Astrocyte of the cerebellum (primary cell): ENCODE measurements around the gene ADO.

Experiments used
- DNase-seq: peaks from one replicate; pipeline ENCODE4 v3.0.0-alpha.2; 2011; ENCODE audit warnings: low read depth
- H3K4me3 ChIP-seq: 2 replicates; pipeline ENCODE4 v1.5.1; 2011; ENCODE audit warnings: mild to moderate bottlenecking, low read depth, low read length, moderate library complexity
- in situ Hi-C: cut with HindIII; loops from 2 replicates; pipeline ENCODE4 v1.10.0; 2017; ENCODE audit warnings: low sequenced_read_pairs
- TF ChIP-seq, protein P1 (sequence below): IDR thresholded peaks from 2 replicates; pipeline ENCODE4 v1.5.1; 2012; ENCODE audit warnings: low read length, low read depth, moderate library complexity, mild to moderate bottlenecking; ENCODE audit errors: missing control alignments

ADO gene

GRCh38 chr10:62804356-62805230 is at the start of gene ADO:
TSS of gene ADO (plus strand) at chr10:62804720. CDS start at chr10:62805060, 340 bp downstream.
- DNase-seq, result peak; percentile 53
- in situ Hi-C loops, result no loop called here
- TF ChIP-seq, protein P1, sequence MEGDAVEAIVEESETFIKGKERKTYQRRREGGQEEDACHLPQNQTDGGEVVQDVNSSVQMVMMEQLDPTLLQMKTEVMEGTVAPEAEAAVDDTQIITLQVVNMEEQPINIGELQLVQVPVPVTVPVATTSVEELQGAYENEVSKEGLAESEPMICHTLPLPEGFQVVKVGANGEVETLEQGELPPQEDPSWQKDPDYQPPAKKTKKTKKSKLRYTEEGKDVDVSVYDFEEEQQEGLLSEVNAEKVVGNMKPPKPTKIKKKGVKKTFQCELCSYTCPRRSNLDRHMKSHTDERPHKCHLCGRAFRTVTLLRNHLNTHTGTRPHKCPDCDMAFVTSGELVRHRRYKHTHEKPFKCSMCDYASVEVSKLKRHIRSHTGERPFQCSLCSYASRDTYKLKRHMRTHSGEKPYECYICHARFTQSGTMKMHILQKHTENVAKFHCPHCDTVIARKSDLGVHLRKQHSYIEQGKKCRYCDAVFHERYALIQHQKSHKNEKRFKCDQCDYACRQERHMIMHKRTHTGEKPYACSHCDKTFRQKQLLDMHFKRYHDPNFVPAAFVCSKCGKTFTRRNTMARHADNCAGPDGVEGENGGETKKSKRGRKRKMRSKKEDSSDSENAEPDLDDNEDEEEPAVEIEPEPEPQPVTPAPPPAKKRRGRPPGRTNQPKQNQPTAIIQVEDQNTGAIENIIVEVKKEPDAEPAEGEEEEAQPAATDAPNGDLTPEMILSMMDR, result no peak
- peak within 1 kb of the TSS; percentile 78 for H3K4me3 ChIP-seq

- DNase-seq, result no peak
- TF ChIP-seq, protein P1, result no peak
- in situ Hi-C loops, result no loop called here
- H3K4me3 ChIP-seq, result no peak overlapping the region
Measured at GRCh38 chr10:62754963-62755362, 49.6 kb upstream of the ADO start.

DNA sequence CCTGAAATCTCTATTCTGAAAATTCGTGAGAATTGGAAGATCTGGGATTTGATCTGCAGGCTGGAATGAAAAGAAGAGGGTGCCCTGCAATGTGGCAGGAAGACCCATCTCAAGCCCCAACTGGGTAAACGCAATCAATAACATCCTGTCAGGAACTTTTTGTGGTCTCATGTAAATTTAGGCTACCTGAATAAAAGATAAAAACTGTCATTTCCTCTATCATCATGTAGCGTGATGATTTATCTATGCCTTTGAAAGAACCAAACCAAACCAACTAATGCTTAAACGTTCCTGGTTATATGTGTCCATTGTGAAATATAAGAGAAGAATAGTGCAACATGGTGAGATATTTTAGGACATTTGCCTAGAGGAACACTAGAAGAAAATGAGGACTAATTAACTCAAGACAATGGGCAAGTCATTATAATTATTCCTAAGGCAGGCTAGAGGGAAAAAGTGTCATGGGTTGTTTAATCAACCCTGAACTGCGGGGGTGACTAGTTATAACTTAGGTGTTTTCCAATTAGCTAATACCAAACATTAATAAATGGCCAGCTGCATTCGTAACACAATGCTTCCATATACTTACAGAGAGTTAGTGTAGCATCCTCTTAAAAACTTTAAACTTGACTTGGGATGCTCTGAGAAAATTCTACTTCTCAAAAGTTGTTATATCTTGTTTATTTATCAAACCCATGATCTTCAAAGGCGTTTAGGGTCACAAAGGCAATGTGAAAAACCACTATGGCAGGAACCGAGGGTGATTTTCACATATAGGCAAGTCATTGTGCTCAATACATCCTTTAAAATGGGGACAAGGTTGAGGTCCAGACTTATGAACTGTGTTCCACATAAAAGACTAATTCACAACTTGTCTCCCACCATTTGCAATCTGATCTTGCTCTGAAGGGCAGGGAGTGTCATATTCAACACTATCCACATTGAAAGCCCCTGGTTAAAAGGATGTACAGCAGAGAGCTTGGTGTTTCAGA is 48.6 kb upstream of the ADO start:
- no peak overlapping the region for H3K4me3 ChIP-seq
- TF ChIP-seq, protein P1, result no peak
- no peak for DNase-seq
- in situ Hi-C loops, result no loop called here

DNA sequence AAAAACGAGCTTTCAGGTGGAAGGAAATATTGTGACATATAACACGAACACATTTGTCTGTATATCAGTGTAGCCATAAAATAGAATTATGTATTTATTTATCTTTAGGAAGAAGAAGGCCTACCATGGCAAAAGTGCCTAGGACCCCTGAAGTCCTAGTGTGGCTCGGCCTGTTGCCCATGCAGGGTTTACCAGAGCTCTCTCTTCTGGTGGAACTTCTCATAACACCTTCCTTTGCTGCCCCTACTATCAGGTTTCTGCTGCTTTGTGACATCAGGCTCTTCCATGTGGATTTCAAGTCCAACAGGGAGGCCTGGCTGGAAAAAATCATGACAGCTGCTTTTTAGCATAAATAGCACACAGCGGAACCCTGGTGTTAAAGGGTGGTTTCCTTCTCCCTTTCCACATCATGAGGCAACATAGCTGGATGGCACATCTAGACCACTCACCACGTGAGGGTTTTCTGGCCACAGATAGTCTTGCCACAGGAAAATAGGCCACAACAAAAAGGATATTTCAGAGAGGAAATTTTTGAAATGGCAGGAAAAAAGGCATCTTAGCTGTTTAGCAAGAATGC is 44.8 kb upstream of the ADO start:
- no peak for DNase-seq
- TF ChIP-seq, protein P1, result no peak
- H3K4me3 ChIP-seq, result no peak overlapping the region
- in situ Hi-C loops, result no loop called here

DNA sequence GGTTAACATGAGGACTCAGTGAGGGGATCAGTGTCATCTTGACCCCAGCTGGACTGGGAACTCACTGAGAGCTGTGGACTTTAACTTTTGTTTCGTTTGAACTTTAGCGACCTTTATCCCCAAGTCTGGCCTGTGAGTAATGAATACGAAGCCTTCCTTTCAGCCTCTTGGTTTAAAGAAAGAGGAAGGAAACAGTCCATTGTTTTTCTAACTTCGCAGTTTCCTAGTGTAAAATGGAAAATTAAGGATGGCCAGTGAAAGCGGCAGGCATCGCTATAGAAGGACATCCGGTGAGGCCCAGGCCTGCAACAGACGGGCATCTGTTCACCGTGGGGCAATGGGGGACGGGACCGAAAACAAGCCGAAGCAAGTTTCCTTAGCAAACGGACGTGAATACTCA is 44.1 kb upstream of the ADO start:
- TF ChIP-seq, protein P1, result no peak
- DNase-seq, result no peak
- in situ Hi-C loops, result no loop called here
- no peak overlapping the region for H3K4me3 ChIP-seq

GRCh38 chr10:62761115-62761514 is 43.4 kb upstream of the ADO start:
- TF ChIP-seq, protein P1, result no peak
- no peak overlapping the region for H3K4me3 ChIP-seq
- no peak for DNase-seq
- in situ Hi-C loops, result no loop called here
